ENCODE results near the gene NUP93. TPM values are rescaled to one million over a fixed set of nuclear protein-coding genes. Genes with fewer than 3 reads are reported as not detected.

The NUP93 gene
- total and polyA plus RNA-seq, 9 of the 15 experiments (the other 6 are each of a cell fraction or from before 2014, with no cell fraction given): 92.0 to 162 (median 121) TPM

DNA sequence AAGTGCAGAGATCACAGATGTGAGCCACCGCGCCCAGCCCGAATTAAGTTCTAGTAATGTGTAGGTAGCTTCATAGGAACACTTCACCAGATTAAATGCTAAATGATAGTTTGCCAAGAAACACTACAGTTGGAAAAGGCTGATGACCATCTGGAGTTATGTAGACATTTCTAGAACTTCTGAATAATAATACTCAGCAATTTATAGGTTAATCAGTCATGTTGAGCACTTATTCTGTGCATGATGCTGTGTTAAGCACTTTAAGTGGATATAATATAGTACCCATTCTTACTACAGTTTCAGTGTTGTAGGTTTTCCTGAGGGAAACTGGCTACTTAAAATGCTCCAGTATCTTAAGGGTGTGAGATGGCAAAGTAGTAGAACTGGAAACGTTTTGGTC, 45.2 kb downstream of the NUP93 start:
- FAIRE-seq (no peak), ATAC-seq (no peak), DNase-seq (ENCODE audit: extremely low read depth in 1 of 4, low spot score in 3 of 4) (no peak)
- Histone ChIP-seq H4K20me1 (replicated peaks; ENCODE audit: control insufficient read depth, insufficient read depth, low read length) (no peaks in the 10 kb centered on the region; the same call in 1 of the 2 replicates), H3K27me3 (ENCODE audit: control insufficient read depth in 2 of 2, insufficient read depth in 2 of 2, low read length in 2 of 2) (no peaks in the 10 kb centered on the region), H2AFZ (ENCODE audit: low read depth, low read length) (no peak overlapping the region), H3K36me3 (ENCODE audit: control insufficient read depth, insufficient read depth, low read length) (peaks cover 4% of the 10 kb centered on the region; the same call in 1 of the 3 replicates), H3K9me3 (replicated peaks; ENCODE audit: control insufficient read depth, insufficient read depth, low read depth, low read length) (no peaks in the 10 kb centered on the region), H3K9ac (ENCODE audit: insufficient read depth in 1 of 2, low read depth in 2 of 2, low read length in 2 of 2) (no peak overlapping the region), H3K4me1 (replicated peaks in 1 of 2; ENCODE audit: control insufficient read depth in 2 of 2, insufficient read depth in 2 of 2, low read length in 2 of 2) (no peaks in the 10 kb centered on the region), H3K9me1 (ENCODE audit: control insufficient read depth, insufficient read depth, low read length) (no peaks in the 10 kb centered on the region), H3K4me3 (no peak overlapping the region), H3K79me2 (ENCODE audit: control insufficient read depth, insufficient read depth, low read length) (peaks cover 27% of the 10 kb centered on the region; the same call in 2 of the 3 replicates), H3K4me2 (ENCODE audit: insufficient read depth, low read length) (no peak overlapping the region), H3K27ac (ENCODE audit: extremely low read depth, low read depth, low read length) (no peak overlapping the region)
- BruUV-seq (replicated peaks): no TSS peak
- ChIA-PET POLR2A (interaction anchor here (0.6 to 1.3 kb wide), 3 partner anchors 8 to 77 kb away, joined by 3 to 4 read pairs (median 3); no protein-coding TSS in a partner anchor), CTCF (ENCODE audit: low intra/inter-chr PET ratio) (no interaction called here)
- intact Hi-C loops (cut with micrococcal nuclease) (no loop called here), in situ Hi-C loops (cut with MboI) (no loop called here)
- WGBS (ENCODE audit: insufficient coverage, low coverage, missing lambda C conversion rate): 77% methylated on average over 4 of the region's 4 CpGs
- TF ChIP-seq C11orf30 (IDR thresholded peaks at IDR 0.05; ENCODE audit: low read depth) (peak; percentile 47; the same call in 1 of the 2 replicates), ZNF316 (IDR thresholded peaks at IDR 0.05) (peak; percentile 75), ATF7 (IDR thresholded peaks at IDR 0.05) (no peak)

DNA sequence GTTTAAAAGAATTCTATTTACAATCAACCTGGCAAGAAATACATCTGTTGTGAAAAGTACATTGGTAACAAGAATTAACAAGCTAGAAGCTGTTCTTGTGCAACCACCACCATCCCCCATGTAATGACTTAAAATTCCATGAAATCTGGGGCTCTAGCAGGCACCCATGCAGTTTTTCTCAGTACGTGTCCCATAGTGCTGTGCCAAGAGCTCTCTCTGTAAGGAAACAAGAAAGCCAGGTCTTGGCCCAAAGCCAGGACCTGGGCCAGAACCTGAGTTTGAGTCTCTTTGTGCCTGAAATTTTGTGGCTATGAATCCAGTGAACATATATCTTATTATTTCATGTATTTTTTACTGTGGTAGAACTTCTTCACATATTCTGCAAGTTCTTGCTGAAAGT, 46.6 kb downstream of the NUP93 start:
- CTCF ChIA-PET (ENCODE audit: low intra/inter-chr PET ratio): no interaction called here
- BruUV-seq (replicated peaks): no TSS peak
- TF ChIP-seq KLF16 (IDR thresholded peaks at IDR 0.05): no peak
- TF ChIP-seq, protein P1, sequence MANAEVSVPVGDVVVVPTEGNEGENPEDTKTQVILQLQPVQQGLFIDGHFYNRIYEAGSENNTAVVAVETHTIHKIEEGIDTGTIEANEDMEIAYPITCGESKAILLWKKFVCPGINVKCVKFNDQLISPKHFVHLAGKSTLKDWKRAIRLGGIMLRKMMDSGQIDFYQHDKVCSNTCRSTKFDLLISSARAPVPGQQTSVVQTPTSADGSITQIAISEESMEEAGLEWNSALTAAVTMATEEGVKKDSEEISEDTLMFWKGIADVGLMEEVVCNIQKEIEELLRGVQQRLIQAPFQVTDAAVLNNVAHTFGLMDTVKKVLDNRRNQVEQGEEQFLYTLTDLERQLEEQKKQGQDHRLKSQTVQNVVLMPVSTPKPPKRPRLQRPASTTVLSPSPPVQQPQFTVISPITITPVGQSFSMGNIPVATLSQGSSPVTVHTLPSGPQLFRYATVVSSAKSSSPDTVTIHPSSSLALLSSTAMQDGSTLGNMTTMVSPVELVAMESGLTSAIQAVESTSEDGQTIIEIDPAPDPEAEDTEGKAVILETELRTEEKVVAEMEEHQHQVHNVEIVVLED (CRISPR knock-in tag; IDR thresholded peaks at IDR 0.05): no peak
- TF ChIP-seq SOX6 (IDR thresholded peaks at IDR 0.05): no peak
- TF ChIP-seq, protein P2, sequence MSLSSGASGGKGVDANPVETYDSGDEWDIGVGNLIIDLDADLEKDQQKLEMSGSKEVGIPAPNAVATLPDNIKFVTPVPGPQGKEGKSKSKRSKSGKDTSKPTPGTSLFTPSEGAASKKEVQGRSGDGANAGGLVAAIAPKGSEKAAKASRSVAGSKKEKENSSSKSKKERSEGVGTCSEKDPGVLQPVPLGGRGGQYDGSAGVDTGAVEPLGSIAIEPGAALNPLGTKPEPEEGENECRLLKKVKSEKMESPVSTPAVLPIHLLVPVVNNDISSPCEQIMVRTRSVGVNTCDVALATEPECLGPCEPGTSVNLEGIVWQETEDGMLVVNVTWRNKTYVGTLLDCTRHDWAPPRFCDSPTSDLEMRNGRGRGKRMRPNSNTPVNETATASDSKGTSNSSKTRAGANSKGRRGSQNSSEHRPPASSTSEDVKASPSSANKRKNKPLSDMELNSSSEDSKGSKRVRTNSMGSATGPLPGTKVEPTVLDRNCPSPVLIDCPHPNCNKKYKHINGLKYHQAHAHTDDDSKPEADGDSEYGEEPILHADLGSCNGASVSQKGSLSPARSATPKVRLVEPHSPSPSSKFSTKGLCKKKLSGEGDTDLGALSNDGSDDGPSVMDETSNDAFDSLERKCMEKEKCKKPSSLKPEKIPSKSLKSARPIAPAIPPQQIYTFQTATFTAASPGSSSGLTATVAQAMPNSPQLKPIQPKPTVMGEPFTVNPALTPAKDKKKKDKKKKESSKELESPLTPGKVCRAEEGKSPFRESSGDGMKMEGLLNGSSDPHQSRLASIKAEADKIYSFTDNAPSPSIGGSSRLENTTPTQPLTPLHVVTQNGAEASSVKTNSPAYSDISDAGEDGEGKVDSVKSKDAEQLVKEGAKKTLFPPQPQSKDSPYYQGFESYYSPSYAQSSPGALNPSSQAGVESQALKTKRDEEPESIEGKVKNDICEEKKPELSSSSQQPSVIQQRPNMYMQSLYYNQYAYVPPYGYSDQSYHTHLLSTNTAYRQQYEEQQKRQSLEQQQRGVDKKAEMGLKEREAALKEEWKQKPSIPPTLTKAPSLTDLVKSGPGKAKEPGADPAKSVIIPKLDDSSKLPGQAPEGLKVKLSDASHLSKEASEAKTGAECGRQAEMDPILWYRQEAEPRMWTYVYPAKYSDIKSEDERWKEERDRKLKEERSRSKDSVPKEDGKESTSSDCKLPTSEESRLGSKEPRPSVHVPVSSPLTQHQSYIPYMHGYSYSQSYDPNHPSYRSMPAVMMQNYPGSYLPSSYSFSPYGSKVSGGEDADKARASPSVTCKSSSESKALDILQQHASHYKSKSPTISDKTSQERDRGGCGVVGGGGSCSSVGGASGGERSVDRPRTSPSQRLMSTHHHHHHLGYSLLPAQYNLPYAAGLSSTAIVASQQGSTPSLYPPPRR (CRISPR knock-in tag; IDR thresholded peaks at IDR 0.05; ENCODE audit: borderline replicate concordance): no peak

More for the DNA sequence above, 46.6 kb downstream of the NUP93 start:
- no peak overlapping the region for H3K9ac ChIP-seq (ENCODE audit: insufficient read depth in 1 of 2, low read depth in 2 of 2, low read length in 2 of 2)
- H3K4me1 ChIP-seq (replicated peaks in 1 of 2; ENCODE audit: control insufficient read depth in 2 of 2, insufficient read depth in 2 of 2, low read length in 2 of 2): no peaks in the 10 kb centered on the region
- ATAC-seq (no peak), DNase-seq (ENCODE audit: extremely low read depth in 1 of 4, low spot score in 3 of 4) (peak in 1 of 4 experiments; percentile 18), FAIRE-seq (no peak)
- intact Hi-C loops (cut with micrococcal nuclease): no loop called here
- peaks cover 4% of the 10 kb centered on the region; the same call in 2 of the 3 replicates for H3K36me3 ChIP-seq (ENCODE audit: control insufficient read depth, insufficient read depth, low read length)
- no peaks in the 10 kb centered on the region for H3K27me3 ChIP-seq (ENCODE audit: control insufficient read depth in 2 of 2, insufficient read depth in 2 of 2, low read length in 2 of 2)
- WGBS (ENCODE audit: insufficient coverage, low coverage, missing lambda C conversion rate): 58% methylated on average over 1 of the region's 1 CpG
- no peak overlapping the region for H3K27ac ChIP-seq (ENCODE audit: extremely low read depth, low read depth, low read length)
- H3K4me3 ChIP-seq: no peak overlapping the region
- no peaks in the 10 kb centered on the region for H3K9me3 ChIP-seq (replicated peaks; ENCODE audit: control insufficient read depth, insufficient read depth, low read depth, low read length)
- in situ Hi-C loops (cut with MboI): no loop called here
- POLR2A ChIA-PET: interaction anchor here (0.5 kb wide), 1 partner anchor 406 kb away, joined by 3 read pairs; no protein-coding TSS in a partner anchor
- no peak overlapping the region for H3K4me2 ChIP-seq (ENCODE audit: insufficient read depth, low read length)
- H3K79me2 ChIP-seq (ENCODE audit: control insufficient read depth, insufficient read depth, low read length): peaks cover 27% of the 10 kb centered on the region
- no peaks in the 10 kb centered on the region for H3K9me1 ChIP-seq (ENCODE audit: control insufficient read depth, insufficient read depth, low read length)
- no peaks in the 10 kb centered on the region; the same call in 1 of the 2 replicates for H4K20me1 ChIP-seq (replicated peaks; ENCODE audit: control insufficient read depth, insufficient read depth, low read length)
- no peak overlapping the region for H2AFZ ChIP-seq (ENCODE audit: low read depth, low read length)

Data from K562 (cell line).